ENCODE measurements around the gene AMFR.

Gene AMFR

DNA sequence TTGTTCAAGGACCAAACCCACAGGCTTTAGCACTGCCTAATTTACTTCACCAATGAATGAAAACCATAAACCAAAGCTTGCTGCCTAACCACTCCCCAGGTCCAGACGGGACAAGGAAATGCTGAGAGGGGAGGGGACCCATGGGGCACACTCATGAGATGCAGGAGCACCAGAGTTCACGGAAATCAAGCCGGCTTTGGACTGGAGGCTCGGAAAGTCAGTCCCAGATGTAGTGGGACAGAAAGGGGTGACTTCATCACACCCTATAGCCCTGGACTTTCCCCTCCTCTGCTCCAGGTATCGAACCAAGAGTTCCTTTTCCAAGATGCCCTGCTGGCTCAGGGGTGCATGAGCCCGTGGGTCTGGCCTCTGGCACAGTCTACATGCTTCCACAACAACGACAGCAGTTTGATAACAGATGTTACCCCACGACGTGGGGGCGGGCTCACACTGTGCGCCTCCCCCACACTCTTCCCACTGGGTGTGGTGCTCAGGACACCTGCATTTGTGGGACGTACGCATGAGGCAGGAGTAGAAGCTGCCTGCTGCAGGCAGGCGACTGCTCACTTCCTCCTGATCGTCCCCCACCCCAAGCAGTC, 63.2 kb downstream of the AMFR start:
- peak; percentile 51 for DNase-seq

DNA sequence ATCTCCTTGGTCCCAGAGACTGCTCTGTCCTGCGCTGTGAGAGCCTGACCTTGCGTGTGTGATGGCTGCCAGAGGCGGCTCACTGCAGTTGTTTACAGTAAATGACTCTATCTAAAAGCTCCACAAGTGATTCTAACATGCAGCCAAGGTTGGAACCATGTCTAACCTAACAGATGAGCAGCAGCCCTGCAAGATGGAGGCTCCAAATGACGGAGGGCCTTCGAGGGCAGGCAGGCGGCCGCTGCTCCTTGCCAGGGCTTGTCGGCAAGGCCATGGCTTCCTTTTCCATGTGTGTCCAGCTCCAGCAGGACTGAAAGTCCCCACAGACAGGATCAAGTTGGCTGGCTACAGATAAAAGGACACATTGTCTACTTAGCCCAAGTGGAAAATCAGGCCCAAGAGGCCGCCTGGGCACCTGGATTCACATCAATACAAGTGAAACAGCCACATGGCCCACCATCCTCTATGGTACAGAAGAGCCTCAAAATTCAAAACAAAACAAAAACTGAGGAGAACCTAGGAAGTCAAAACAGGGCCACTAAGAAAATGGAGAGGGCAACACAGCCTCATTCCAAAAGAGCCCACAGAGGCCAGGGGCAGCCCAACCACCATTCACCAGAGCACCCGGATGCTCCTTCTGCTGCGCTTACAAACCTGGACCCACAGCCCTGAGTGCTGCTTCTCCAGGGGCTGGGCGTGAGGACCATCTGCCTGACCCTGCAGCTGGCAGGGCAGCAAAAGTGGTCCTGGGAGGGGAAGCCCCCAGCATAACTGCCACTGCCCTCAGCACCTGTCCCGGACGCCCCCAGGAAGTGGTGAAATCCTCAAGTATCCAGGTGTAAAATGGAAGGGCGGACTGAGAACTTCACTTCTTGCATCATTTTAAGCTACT, 65.0 kb downstream of the AMFR start:
- DNase-seq = peak; percentile 53

DNA sequence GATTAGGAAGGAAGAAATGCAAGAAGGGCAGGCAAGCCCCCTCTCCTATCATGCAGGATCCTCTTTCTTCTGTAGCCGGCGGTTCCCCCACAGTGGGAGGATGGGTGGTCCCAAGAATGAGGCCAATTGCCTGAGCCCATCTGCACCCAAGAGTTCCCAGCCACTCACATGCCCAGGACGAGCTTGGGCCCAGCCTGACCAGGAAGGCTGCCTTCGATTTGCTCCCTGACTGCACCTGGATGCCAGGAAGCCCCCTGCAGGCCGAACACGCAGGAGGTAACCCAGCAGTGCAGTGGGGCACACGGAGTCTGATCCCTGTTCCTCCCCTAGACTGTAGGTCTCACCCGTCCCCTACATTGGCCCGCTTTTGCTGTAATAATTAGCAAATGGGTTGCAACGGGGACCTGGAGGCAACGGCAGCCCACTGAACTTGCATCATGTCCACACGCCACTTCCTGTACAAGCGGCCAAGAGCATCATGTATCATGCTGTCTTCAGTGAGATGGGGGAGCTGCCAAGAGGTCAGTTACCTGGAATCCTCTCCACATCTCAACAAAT, 67.5 kb downstream of the AMFR start:
- DNase-seq = peak; percentile 56

DNA sequence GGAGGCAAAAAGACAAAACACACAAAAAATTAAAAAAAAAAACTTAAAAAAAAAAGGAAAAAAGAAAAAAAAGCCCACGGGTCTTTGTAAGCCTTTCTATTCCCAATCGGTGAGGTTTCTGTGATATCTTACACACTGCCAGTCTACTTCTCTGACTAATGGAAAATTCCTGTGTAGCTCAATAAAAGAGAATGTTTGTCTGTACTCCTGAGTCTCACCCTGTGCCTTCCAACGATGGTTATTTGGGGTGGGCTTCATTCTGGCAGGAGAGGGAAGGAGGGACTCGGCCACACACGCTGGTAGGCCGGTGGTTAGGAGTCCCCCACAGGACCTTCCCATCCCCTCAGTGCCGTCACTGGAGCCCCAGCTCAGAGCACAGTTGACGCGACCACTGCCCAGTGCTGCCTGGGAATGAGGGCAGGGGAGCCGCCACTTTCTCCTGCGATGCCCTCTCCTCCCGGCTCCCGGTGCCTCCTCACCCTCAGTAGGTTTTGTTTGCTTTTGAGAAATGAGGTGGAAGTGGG, 68.0 kb downstream of the AMFR start:
- DNase-seq = no peak

DNA sequence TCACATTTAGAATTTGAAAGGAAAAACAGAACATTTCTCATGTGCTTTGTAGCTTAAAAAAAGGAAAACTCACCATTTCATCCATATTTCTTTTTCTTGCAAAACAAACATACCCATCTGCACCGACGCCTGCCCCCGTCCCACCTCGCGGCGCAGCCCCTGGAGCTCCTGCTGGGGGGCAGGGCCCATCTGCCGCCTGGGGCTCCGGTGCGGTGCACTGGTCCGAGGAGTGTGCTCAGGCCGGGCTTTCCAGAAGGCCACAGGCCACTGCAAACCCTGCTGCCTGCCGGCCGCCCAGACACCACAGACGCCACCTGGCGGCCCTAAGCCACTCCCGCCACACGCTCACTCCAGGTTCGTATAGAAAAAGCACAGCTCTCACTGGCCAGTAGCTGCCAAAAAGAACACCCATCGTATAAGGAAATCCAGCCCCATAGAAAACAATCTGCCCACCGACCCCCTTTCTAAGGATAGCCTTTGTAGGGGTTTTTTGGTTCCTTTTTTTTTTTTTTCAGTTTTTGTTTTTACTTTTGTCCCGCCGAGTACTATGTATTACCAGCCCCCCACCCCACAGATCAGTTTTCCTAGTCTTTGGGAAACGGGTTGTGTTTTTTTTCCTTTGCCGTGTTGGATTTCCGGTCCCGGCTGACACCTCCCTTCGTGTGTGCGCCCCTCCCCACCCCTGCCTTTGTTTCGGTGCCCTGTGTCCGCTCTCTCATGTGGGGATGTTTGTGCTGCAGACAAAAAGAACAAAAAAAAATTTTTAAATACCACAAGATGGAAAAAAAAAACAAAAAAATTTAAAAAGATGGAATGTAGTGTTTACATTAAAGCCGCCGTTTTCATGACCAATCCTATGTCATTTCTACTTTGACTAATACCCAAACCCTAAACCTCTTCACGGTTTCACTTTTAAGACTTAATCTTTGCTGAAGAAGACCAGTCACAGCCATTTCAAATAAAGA, 68.8 kb downstream of the AMFR start:
- peak; percentile 75 for DNase-seq

DNA sequence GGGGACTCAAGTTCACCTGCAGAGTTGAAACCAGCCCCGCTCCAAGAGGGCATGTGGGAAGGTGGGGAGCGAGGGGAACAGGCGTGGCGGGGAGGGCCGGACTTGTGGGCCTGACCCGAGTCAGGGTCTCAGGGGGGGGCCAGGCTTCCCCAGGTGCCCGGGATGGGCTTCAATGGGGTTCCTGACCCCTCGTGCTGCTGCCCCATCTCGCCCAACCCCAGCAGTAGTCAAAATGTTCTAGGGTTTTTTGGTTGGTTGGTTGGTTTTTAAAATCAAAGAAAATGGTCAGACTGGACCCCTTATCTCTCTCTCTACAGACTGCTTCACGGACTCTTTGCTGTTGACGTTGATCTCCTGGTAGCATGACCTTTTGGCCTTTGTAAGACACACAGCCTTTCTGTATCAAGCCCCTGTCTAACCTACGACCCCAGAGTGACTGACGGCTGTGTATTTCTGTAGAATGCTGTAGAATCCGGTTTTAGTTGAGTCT, 69.5 kb downstream of the AMFR start:
- no peak for DNase-seq

DNA sequence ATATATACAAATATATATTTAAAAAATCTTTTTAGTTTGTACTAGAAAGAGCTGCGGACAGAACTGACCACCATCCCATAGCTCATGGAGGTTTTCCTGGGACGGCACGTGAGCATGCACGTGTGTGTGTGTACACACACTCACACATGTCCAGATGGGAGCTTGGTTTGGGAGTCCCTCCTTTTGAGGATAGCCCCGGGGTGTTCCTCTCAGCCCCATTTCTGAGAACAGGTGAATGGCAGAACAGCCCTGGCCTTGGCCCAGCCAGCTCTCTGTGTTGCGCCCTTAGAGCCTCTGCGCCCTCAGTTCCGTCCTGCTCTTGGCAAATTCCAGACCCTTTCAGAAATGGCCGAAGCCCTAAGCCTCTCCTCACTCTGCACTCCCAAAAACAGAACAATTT, 70.1 kb downstream of the AMFR start:
- no peak for DNase-seq

DNA sequence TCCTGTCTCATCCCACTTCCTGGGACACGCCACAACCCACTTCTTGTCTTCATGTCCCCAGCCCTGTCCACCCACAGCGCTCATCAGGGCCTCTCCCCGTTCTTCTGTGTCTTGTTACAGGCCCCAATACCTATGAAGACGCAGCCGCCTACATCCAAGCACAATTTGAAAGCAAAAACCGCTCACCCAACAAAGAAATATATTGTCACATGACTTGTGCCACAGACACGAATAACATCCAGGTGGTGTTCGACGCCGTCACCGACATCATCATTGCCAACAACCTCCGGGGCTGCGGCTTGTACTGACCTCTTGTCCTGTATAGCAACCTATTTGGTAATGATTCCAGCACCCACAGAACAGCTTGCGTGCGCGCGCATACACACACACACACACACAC, 70.6 kb downstream of the AMFR start:
- no peak for DNase-seq

DNA sequence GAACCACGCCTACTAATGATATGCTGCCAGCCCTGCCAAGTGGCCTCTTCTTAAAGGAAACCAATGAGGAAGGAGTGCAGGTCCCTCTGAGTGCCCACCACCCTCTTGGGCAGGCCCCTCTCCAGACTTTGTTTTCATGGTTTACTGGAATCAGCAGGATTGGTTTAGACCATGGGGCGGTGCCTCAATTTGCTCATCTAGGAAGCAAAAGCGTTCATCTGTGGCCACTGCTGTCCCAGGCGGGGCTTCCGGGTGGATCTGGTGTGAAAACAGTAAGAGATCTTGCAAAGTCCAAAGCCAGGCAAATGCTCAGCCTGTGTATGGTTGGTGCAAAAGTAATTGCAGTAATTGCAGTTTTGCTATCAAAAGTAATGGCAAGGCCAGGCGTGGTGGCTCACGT, 71.3 kb downstream of the AMFR start:
- no peak for DNase-seq

DNA sequence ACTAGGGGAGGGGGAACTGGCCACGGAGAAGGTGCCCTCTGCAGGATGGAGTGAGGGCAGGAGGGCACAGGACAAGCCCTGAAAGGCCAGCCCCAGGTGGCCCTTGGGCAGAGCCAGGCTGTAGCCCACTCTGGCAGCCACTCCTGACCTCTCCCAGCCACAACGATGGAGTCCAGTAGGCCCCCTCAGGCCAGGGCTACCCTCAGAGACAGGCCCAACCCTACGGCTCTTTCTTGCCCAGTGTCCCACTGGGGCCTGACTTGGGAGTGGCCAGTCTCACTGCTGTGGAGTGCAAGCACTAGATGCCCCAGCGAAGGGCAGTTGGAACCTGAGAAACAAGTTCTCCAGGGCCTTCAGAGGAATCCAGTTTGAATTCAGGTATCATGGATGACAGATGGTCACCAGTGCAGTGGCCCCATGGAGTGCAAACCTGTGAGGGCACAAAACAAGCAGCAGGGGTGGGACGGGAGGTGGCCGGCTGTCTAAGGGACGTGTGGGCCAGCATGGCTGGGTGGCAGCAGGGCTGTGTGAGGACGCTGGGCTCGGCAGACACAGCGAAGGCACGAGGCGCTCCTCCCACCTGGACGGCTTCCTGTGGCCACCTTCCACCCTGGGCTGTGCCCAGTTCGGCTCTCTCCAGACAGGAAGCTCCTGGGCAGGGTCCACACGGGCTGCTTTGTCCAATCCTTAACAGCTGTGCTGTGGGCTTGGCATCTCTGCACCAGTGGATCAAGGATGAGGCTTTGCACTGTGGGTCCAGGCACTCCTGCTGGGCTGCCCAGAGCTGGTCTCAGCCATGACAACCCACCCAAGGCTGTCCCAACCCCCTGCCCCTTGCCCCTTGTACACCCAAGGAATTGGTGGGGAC, 72.1 kb downstream of the AMFR start:
- DNase-seq = no peak

DNA sequence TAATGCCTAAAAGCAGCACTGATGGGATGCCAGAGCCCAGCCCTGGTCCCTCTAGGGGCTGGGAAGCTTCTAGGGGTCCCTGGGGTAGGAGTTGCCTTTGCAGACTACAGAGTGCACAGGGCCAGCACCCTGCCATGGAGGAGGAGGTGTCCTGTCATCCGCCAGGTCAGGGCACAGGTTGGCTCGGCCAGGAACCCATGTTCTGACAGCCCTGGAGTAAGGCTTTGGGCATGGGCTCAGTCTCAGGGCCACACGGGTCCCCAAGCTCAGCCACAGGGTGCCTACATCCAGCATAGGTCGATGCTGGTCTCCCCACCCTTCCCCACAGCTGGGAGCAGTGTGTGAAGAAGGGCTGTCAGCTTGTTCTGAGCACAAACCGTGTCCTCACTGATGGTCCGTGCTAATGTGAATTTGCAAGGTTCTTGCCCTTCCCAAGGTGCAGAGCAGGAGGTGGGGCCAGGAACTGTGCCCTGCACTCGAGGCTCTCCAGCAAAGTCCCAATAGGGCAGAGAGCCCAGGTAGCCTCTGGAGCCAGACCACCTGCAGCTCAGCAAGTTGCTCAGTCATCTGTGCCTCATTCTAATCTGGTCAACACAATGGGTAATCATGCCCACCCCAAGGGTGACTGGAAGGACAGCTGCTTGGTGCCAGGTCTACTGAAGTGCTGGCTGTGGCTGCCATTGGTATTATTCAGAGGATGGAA, 72.8 kb downstream of the AMFR start:
- DNase-seq = no peak

DNA sequence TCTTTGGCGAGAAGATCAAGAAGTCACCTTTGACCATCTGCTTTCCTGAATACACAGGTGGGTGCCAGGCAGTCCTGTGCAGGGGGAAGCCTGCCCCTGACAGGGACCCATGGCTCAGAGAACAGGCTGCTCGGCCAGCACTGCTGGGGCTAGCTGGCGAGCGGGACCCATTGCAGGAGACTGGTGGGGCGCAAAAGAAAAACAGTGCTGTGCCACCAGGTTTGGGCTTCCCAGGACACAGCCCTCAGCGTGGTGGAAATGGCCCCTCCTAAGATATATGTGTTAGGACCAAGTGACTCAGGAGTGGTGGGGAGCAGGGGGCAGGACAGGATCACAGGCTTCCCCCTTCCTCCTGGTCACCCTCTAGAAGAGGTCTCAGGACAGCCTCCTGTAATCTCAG, 73.9 kb downstream of the AMFR start:
- no peak for DNase-seq

DNA sequence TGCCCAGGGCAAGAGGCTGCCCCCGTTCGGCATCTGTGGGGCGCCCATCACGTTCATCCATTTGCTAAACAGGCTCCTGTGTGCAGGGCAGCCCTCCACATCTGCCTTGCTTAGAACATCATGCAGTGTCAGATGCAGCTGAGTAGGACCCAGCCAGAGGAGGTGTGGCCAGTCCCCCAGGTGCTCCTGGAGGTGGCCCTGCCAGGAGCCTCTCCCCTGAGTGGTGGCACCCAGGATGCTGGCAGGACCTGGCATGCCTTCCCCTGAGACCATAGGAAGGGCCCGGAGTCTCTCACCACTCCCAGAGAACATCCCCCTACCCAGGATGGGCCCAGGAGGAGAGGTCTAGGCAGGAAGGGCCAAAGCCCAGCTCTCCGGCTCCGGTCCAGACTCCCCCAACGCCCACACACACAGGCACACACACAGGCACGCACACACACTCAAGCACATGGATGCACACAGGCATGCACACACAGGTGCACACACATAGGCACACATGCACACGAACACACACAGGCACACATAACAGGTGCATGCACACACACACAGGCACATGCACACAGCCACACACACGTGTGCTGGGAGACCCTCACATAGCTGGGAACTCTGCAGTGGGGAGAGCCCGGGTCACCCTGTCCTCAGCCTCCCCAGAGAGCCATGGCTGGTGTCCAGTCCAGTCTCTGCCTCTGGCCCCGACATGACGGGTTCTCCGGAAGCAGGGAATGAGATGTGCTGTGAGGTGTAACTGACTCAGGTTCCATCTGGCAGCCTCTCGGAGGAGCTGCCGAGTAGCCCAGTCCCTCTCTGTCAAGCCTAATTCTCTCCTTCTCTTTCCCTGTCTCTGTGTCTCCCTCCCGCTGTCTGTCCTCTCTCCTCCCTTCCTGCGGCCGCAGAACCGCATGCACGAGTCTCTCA, 74.6 kb downstream of the AMFR start:
- no peak for DNase-seq

DNA sequence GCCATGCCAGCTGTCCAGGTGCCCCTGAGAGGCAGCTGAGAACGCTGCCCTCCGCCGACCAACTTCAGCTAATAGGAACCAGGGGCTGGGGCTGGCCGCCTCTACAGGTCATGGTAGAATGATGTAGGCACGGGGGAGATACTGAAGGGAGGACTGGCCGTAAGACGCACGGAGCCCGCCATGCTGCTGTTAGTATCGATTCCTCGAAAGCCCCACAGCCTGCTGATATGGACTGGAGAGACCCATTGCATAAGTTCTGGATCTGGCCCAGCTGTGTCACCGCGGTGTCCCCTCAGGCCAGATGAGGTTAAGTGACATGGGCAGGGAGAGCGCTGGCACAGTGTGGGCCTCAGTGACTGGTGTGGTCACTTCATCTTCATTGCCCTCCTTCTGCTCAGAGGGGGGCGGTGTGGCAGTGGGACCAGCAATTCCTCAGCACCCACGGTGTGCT, 75.6 kb downstream of the AMFR start:
- DNase-seq = no peak

DNA sequence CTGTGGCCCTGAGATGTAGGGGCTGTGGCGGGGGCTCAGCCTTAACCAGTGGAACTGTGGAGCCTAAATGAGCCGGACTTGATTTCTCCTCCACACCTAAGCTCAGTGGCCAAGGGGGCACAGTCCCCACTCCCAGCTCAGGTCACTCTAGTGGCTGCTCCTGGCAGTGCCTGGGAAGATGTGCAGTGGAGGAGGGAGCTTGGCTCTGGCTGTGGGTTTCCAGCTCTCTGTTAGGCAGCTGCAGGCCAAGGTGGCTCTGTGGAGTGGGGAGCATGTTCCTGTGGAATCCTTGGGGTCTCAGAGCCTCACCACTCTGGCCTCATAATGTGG, 76.3 kb downstream of the AMFR start:
- DNase-seq = no peak

DNA sequence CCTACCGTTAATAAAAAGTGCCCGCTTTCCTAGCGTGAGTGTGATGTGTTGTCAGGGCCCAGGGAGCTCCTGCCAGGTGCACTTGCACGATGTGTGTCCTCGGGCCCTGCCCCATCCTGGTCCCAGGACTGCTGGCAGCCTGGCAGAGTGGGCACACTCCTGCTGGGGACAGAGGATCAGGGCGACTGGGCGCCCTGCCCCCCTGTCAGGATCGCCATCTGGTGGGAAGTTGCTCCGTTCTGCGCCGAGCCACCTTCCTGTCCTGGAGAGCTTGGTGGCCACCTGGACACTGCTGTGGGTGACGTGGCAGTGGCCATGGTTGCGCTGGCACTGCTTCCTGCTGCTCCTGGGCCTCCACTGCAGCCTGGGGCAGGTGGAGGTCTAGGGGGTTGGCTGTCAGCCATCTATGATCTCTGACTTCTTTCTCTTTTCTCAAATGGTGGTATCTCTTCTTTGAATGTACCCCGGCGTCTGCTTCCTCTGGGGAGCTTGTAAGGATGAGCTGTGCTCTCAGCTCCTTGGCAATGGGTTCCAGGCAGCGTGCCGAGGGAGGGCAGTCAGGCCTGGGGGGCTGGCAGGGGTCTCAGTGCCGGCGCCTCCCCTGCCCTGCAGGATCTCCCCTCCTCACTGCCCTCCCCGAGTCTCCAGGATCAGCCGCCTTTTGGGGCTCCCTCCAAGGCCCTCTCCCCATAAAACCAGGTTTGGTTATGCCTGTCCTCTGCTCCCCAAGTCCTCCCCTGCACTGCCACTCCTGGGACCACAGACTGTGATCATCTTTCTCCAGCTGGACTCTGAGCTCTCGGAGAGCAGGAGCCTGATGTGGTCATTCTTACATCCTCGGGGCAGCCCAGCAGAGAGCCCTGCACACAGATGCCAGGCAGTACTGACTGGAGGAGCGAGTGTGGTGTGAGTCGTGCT, 76.9 kb downstream of the AMFR start:
- no peak for DNase-seq

DNA sequence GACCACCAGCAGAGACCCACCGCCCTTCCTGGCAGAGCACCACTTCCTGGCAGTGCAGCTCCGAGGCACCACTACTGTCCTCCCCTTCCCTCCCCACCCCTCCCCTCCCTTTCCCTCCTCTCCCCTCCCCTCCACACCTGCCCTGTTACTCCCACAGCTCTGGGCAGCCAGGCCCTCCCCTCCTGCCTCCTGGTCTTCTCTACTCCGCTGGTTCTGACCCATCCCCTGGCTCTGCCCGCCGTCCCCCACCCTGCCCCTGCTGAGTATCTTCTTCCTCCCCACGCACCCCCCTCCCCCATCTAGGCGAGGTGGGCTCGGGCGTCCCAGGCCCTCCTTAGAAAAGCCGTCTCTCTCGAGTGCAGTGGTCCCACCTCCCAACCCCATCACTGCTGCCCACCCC, 77.7 kb downstream of the AMFR start:
- DNase-seq = no peak

DNA sequence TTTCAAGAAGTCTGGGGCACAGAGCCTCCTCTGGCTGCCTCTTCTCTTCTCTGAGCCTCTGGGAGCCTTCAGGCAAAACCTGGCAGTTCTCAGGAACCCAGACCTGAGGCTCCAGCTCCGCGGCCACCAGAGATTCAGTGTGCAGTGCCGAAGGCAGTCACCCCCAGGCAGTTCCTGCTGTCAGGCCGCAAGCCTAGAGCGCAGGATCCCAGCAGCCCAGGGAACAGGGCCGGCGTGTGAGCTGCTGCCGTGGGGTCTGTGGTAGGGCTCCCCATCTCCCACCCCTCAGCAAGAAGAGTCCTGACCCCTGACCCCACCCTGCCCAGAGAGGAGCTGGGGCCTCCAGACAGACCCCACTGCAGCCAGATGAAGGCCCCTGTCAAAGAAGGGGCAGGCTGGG, 78.2 kb downstream of the AMFR start:
- DNase-seq = no peak

Measured in activated CD8-positive, alpha-beta memory T cell treated with anti-CD3 and anti-CD28 coated beads for 24 hours (primary cell).